AG04450 (cell line): ENCODE results near the gene EFEMP1. TPM values are rescaled to one million over a fixed set of nuclear protein-coding genes. Genes with fewer than 3 reads are reported as not detected.

Experiments
- CTCF ChIA-PET: fragments of 300-600, 350-600 bp; formaldehyde crosslinking; extraction: SDS; loops from one replicate; lab custom pipeline; 2022; ENCODE audit warnings: antibody characterized with exemption, inconsistent platforms; lab: Charles Lee
- POLR2A ChIA-PET: fragments of 350-600 bp; formaldehyde crosslinking; extraction: SDS; loops from one replicate; lab custom pipeline; 2021; ENCODE audit warnings: antibody characterized with exemption, inconsistent platforms; lab: Yijun Ruan, JAX
- DNase-seq: peaks from one replicate; pipeline ENCODE4 v3.0.0-alpha.2; 2011; ENCODE audit warnings: low read depth, low spot score
- H3K27ac ChIP-seq: one replicate; pipeline ENCODE4 v1.5.1; 2012; ENCODE audit warnings: low read depth, low read length, control low read depth
- H3K27me3 ChIP-seq: one replicate; pipeline ENCODE4 v1.6.0; 2012; ENCODE audit warnings: low read length; ENCODE audit not compliant: control insufficient read depth, insufficient read depth
- H3K4me3 ChIP-seq: 2 replicates; pipeline ENCODE4 v1.5.1; 2011; ENCODE audit warnings: mild to moderate bottlenecking, low read depth, low read length, control low read depth
- H3K9me3 ChIP-seq: 2 replicates; pipeline ENCODE4 v1.5.1; 2012; ENCODE audit warnings: low read length; ENCODE audit not compliant: control insufficient read depth, insufficient read depth
- polyA plus RNA-seq: library from polyadenylated mRNA; depleted of rRNA; stranded (reverse); fragments of >200 nt; gene quantifications from 2 replicates; pipeline ENCODE4 v1.2.3, GENCODE V29; 2011
- TF ChIP-seq, protein P1 (sequence below): IDR thresholded peaks from 2 replicates; pipeline ENCODE4 v1.5.1; 2011; ENCODE audit warnings: low read depth, low read length, control low read depth, inconsistent platforms

Gene EFEMP1
- polyA plus RNA-seq, 1 experiment: 423 TPM

DNA sequence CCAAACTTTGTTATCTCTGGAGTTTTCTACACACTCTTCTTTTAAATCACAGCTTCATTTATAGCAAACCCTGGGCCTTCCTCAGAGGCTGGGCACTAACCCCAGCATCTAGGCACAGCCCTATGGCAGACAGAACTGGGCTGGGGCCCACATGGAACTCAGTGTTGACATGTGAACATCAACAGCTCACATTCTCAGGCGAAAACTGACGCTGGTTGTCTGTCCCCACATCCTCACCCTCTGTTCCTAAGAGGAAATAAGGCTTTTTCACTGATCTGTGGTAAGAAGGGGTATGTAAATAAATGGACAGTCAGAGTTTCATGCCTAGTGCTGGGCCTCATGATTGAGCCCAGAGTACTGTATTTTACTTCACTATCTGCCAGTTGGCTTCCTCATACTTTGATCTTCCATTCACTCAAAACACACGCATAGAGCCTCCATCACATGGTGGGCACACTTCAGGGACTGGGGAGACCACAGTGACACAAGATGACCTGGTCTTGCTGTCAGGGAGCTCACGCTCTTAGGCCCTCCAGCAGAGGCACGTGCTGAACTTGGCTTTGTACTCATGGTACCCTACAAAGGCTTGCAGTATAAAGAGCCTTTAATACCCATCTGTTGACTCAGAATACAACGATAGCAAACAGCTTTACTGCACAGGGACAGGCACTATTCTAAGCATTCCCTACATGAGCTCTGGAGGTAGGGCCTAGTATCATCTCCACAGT lies 43.0 kb downstream of the EFEMP1 start:
- Histone ChIP-seq H3K27ac (peak overlapping the region; percentile 60), H3K4me3 (no peak overlapping the region), H3K9me3 (no peaks in the 10 kb centered on the region), H3K27me3 (no peaks in the 10 kb centered on the region)
- ChIA-PET CTCF (interaction anchor here (0.7 kb wide), 1 partner anchor 100 kb away, joined by 3 read pairs; no protein-coding TSS in a partner anchor), POLR2A (no interaction called here)
- DNase-seq: no peak
- TF ChIP-seq, protein P1, sequence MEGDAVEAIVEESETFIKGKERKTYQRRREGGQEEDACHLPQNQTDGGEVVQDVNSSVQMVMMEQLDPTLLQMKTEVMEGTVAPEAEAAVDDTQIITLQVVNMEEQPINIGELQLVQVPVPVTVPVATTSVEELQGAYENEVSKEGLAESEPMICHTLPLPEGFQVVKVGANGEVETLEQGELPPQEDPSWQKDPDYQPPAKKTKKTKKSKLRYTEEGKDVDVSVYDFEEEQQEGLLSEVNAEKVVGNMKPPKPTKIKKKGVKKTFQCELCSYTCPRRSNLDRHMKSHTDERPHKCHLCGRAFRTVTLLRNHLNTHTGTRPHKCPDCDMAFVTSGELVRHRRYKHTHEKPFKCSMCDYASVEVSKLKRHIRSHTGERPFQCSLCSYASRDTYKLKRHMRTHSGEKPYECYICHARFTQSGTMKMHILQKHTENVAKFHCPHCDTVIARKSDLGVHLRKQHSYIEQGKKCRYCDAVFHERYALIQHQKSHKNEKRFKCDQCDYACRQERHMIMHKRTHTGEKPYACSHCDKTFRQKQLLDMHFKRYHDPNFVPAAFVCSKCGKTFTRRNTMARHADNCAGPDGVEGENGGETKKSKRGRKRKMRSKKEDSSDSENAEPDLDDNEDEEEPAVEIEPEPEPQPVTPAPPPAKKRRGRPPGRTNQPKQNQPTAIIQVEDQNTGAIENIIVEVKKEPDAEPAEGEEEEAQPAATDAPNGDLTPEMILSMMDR: no peak

DNA sequence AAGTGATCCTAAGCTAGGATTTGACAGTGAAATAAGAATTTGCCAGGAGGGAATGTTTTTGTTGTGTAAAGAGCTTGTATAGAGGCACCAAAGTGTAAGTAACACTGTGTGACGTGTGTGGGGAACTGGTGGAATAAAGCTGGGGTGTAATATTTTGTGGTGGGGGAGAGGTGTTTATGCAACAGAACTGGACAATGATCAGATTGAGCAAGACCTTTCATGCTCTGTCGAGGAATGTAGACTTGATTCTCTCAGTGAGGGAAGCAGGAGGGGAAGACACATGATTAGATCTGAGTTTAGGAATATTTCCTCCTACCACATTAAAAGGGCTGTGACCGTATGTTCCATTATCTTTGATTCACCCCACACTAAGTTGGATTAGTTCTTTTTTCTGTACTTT lies 43.6 kb downstream of the EFEMP1 start:
- TF ChIP-seq, protein P1: no peak
- Histone ChIP-seq H3K27ac (no peak overlapping the region), H3K27me3 (no peaks in the 10 kb centered on the region), H3K4me3 (no peak overlapping the region), H3K9me3 (no peaks in the 10 kb centered on the region)
- ChIA-PET POLR2A (no interaction called here), CTCF (interaction anchor here (0.7 kb wide), 1 partner anchor 99 kb away, joined by 3 read pairs; no protein-coding TSS in a partner anchor)
- no peak for DNase-seq

DNA sequence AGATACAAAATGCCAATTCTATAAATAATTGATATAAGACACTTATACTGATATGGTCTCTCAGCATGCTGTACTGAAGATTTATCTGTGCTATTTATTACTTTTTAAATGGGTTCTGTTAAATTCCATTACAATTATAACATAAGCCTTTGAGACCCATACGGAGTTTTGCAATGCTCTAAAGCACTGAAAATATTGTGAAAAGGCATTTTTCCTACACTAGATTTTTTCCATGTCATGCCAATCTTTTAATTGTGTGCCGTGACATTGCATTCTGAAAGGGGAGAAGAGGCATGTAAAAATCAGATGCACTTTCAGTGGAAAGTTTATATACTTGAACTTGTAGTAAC lies 46.5 kb downstream of the EFEMP1 start:
- H3K4me3 ChIP-seq: no peak overlapping the region
- DNase-seq: no peak
- TF ChIP-seq, protein P1: no peak
- H3K27me3 ChIP-seq: no peaks in the 10 kb centered on the region
- no peak overlapping the region for H3K27ac ChIP-seq
- ChIA-PET CTCF (no interaction called here), POLR2A (no interaction called here)
- no peaks in the 10 kb centered on the region for H3K9me3 ChIP-seq

DNA sequence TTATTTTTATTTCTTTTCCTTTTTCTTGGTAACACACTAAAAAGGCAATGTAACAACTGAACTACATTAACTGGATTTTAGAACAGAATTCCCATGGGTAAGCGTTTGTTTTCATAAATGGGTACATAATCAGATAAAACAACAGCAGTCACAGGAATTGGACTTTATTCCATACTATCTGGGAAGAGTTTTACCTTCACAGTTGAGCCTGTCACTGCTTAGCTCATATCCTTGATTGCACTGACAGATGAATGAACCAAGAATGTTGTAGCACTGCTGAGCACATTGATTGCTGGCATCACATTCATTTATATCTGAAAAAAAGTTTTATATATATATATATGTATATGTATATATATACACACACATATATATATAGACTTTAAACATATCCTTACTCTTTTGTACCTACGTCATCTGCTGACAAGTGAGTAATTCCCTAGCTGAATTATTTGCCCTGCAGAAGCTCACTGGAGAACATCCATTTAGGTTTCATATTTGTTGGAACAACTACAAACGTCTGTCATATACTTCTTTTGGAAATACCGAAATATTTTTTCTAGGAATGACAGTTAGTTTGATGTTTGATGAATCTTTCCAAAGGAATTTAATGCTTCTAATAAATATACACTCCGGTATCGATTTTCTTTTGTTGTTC lies 47.0 kb downstream of the EFEMP1 start:
- Histone ChIP-seq H3K27me3 (no peaks in the 10 kb centered on the region), H3K4me3 (no peak overlapping the region), H3K27ac (no peak overlapping the region), H3K9me3 (no peaks in the 10 kb centered on the region)
- POLR2A ChIA-PET: no interaction called here
- TF ChIP-seq, protein P1: no peak
- DNase-seq: no peak
- CTCF ChIA-PET: interaction anchor here (1.2 to 2.1 kb wide), 2 partner anchors 13 to 105 kb away, joined by 3 to 9 read pairs; no protein-coding TSS in a partner anchor
